CD1c-positive myeloid dendritic cell (primary cell): ENCODE results near the gene TYMP.
A peak's percentile ranks its signal among the peaks of the same experiment; 100 is the strongest.

Source experiments
- DNase-seq: peaks from one replicate; pipeline ENCODE4 v3.0.0-alpha.2; 2016; ENCODE audit errors: extremely low spot score

Gene TYMP

GRCh38 chr22:50529897-50530579 is at the start of gene TYMP:
Gene TYMP, minus strand, starts transcription at chr22:50530012. Its CDS starts 303 bp downstream, at chr22:50529709.
- DNase-seq = peak; percentile 92

GRCh38 chr22:50578776-50579310 is 49.0 kb upstream of the TYMP start:
- DNase-seq = no peak

GRCh38 chr22:50577987-50578775 is 48.4 kb upstream of the TYMP start, which contains the start of gene CPT1B:
Gene CPT1B, minus strand, starts transcription at chr22:50578427. Its CDS starts 512 bp downstream, at chr22:50577915.
- no peak for DNase-seq

DNA sequence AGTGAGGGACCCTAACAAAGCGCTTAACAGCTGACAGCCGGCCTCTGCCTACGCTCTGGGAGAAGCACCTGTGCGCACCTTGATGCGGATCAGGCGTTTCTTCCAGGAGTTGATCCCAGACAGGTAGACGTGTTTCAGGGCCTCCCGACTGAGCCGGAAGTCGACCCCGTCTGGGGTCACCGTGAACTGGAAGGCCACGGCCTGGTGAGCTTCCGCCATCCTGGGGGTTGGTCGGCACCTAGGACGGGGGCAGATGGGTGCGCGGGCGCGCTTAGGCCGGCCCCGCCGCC is 47.8 kb upstream of the TYMP start:
- no peak for DNase-seq

DNA sequence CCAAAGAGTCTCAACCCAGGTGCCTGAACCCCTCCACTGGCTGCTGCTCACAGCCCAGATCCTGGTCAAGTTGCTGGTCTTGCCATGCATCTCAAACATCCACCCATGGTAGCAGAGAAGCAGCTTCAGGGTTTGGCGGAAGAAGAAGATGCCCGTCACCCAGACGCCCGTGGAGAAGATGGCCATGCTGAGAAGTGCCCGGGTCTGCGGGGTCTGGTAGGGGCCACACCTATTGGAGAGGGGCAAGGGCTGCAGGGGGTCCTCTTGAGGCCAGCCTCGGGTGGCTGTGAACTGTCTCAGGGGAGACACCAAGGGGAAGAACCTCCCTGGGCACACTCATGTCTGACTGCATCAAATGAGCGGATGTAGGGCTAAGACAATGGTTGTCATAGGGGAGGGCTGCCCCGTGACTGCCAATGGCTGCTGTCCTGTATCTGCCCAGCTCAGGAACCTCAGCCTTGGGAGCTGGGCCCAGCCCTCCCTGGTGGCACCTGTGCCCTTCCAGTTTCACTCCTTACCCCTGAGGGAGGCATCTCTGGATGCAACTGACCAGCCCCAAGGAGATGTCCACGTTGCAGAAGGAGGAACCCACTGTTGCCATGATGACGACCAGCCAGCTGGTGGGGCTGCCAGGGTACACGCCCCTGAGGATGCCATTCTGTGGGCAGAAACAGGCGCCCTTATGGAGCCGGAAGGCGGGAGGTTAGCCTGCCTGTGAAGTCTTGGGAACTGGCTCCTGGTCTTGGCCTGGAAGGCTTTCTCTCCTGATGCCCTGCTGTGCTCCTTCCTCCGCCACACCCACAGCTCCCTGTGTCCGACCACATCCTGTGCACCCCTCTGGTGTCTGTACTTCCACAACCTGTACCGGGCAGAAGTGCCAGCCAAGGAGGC is 47.2 kb upstream of the TYMP start:
- DNase-seq = no peak

DNA sequence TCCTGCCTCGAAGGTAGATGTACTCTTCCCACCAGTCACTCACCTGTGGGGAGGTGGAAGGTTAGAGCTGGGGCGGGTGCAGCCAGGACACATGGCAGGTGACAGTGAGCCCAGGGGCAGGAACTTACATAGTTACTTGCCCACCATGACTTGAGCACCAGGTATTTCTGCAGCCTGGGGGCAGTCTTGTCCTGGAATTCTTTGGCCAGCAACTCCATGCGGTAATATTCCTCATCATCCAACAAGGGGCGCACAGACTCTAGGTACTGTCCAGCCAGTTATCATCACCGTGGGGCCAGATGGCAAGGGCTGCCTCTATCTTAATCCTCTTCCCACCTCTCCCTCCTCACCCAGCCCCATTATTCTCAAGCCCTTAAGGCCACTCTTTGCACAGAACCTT is 46.3 kb upstream of the TYMP start:
- DNase-seq = no peak

DNA sequence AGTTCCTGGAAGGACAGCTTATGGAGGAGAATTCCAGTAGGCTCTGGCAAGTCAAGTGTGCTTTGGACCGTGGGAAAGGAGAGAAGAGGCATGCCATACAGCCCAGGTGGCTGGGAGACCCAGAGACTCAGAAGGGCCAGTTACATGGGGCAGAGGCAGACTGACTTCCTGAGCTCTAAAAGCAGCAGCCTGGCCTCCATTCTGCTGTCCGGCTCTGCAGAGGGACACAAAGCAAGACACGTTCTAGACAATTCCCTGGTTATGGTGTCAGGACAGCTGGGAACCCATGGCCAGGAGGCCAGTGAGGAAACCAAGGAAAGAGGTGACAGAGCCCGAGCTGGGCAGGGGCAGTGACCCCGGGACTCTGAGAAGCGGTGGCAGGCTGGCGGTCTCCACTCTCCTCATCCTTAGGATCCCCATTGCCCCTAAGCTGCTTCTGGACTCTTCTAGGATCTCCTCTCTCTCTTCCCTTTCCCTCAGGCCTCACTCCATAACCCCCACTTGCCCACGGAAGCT is 45.7 kb upstream of the TYMP start:
- no peak for DNase-seq

DNA sequence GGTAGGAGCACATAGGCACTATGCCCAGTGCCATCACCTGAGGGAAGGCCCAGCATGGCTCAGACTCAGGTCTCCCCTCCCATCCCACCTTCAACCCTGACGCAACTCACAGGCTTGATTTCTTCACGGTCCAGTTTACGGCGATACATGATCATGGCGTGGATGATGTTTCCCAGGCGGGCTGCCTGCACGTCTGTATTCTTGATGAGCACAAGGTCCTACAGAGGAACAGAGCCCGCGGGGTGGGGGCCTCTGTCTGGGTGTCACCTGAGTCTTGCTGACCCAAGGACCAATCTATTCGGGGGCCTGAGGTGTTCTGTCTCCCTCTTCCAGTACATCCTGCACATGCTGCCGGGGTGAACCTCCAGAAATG is 44.6 kb upstream of the TYMP start:
- no peak for DNase-seq

- DNase-seq = no peak
Observed at GRCh38 chr22:50573491-50574382, 43.9 kb upstream of the TYMP start.

- DNase-seq = no peak
Observed at GRCh38 chr22:50572965-50573364, 43.2 kb upstream of the TYMP start.

DNA sequence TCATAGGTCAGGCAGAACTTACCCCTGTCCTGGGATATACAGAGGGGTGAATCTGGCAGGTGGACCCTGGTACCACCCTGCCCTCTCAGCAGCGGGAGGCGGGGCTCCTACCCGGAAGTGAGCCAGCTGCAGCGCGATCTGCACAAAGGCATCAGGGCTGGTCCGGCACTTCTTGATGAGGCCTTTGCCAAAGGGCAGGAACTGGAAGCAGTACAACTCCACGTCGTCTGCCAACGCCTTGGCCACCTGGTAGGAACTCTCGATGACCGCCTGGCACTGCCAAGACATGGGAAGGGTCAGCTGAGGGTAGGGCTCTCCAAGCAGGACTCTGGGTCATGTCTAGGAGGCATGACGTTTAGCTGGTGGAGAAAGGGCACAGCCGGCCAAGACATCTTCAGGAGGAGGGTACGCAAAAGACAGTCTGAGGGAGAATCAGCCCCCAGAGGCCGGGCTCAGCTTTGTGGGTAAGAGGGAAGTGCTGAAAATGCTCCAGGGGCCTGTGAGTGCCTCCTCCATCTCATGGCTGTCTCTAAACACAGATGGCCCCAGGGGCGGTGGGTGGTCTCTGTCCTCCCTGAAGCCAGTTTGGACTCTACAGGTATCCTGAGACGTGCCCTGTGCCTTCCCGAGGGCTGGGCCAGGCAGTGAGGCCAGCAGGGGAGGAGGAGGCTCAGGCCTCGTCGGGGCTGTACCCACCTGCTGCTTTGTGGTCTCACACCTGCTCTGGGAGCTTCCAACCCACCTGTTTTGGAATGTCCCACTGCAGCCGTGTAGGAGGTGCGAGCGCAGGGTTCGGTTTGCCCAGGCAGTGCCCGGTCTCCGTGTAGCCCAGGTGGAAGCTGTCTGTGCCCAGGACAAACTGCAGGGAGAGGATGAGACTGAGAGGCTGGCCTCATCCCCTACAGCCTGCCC is 41.7 kb upstream of the TYMP start:
- DNase-seq = no peak

GRCh38 chr22:50570861-50571260 is 41.0 kb upstream of the TYMP start:
- no peak for DNase-seq

DNA sequence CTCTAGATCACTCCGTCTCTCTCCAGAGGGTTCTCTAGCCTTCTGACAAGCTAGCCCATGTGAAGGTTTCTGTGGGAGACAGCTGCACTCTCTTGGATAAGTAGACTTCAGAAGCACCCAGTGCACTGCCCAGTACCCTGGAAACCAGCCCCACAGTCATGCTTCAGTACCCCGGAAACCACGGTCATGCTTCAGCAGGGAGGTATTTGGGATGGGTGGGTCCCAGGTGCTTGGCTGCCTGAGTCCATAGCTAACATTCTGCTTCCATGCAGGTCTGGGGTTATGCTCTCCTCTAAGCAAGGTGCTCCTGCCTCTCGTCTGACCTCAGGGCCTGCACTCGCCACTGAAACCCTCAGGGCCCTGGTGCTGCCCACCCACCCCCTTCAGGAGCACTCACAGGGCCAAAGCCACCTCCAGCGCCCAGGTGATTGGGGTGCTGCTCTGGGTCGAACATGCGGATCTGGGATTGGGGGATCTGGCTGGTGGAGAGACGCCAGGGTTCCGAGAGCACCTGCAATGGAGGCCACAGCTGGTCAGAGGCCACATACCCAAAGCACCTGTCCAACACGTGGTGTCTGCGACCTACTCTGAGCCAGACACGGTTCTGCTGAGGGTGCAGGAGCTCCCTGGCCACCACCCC is 40.2 kb upstream of the TYMP start:
- DNase-seq = no peak

GRCh38 chr22:50569041-50569459 is 39.2 kb upstream of the TYMP start:
- DNase-seq = no peak

GRCh38 chr22:50568626-50569025 is 38.8 kb upstream of the TYMP start:
- DNase-seq = no peak

- DNase-seq = no peak
Observed at GRCh38 chr22:50567721-50568252, 38.0 kb upstream of the TYMP start.

GRCh38 chr22:50564289-50564688 is 34.5 kb upstream of the TYMP start:
- no peak for DNase-seq

GRCh38 chr22:50563413-50564160 is 33.8 kb upstream of the TYMP start:
- no peak for DNase-seq
